HG02938 (cell line): ENCODE results near the gene INPP5E.

ENCODE experiments used
- ATAC-seq: cut with Tn5 transposase; IDR thresholded peaks from one replicate; pipeline ENCODE4 v1.9.1; 2021; ENCODE audit warnings: mild to moderate bottlenecking, moderate library complexity; ENCODE audit not compliant: unreplicated experiment

INPP5E gene

GRCh38 chr9:136473354-136473721, 33.7 kb upstream of the INPP5E start:
- no peak for ATAC-seq

GRCh38 chr9:136472640-136473353, 33.2 kb upstream of the INPP5E start:
- no peak for ATAC-seq

- no peak for ATAC-seq
These were observed 32.3 kb upstream of the INPP5E start for GRCh38 chr9:136471802-136472487.

- no peak for ATAC-seq
These were observed 31.3 kb upstream of the INPP5E start for GRCh38 chr9:136470792-136471469.

GRCh38 chr9:136470356-136470755, 30.7 kb upstream of the INPP5E start:
- ATAC-seq: no peak

GRCh38 chr9:136467766-136468165, 28.1 kb upstream of the INPP5E start:
- no peak for ATAC-seq

GRCh38 chr9:136466155-136466541, 26.5 kb upstream of the INPP5E start:
- ATAC-seq: no peak

- ATAC-seq: no peak
These were observed 26.0 kb upstream of the INPP5E start for GRCh38 chr9:136465500-136466154.

- ATAC-seq: no peak
These were observed 24.6 kb upstream of the INPP5E start for GRCh38 chr9:136464241-136464640.

GRCh38 chr9:136463578-136463977, 23.9 kb upstream of the INPP5E start:
- ATAC-seq: no peak

GRCh38 chr9:136462664-136463063, 23.0 kb upstream of the INPP5E start:
- no peak for ATAC-seq

- ATAC-seq: no peak
These were observed 21.2 kb upstream of the INPP5E start for GRCh38 chr9:136460772-136461325.

- no peak for ATAC-seq
These were observed 19.8 kb upstream of the INPP5E start for GRCh38 chr9:136459425-136459824.

GRCh38 chr9:136457326-136457725, 17.7 kb upstream of the INPP5E start:
- no peak for ATAC-seq

GRCh38 chr9:136456258-136456657, 16.6 kb upstream of the INPP5E start:
- no peak for ATAC-seq

GRCh38 chr9:136455043-136456002, 15.7 kb upstream of the INPP5E start:
- no peak for ATAC-seq

- no peak for ATAC-seq
These were observed 14.6 kb upstream of the INPP5E start for GRCh38 chr9:136454026-136454796.

- ATAC-seq: no peak
These were observed 13.7 kb upstream of the INPP5E start for GRCh38 chr9:136453326-136453725.

GRCh38 chr9:136451221-136451877, 11.7 kb upstream of the INPP5E start:
- no peak for ATAC-seq
